T-helper 2 cell treated with Interferon-gamma antibody and Interleukin-4, amounts not matched to agents 5 μg/mL and 100 μg/mL, for 36 hours (primary cell): ENCODE data around the gene HPS4.
A peak's percentile ranks its signal among the peaks of the same experiment; 100 is the strongest.

Experiments
- DNase-seq: peaks from one replicate; pipeline ENCODE4 v3.0.0; 2021; ENCODE audit warnings: low spot score
- H3K27ac Mint-ChIP-seq: one replicate; pipeline ENCODE4 v1.8.0; 2021; ENCODE audit warnings: mild to moderate bottlenecking, mixed read lengths
- H3K27me3 Mint-ChIP-seq: one replicate; pipeline ENCODE4 v1.8.0; 2021; ENCODE audit warnings: low read depth, mixed read lengths
- H3K36me3 Mint-ChIP-seq: one replicate; pipeline ENCODE4 v1.8.0; 2021; ENCODE audit warnings: low read depth, mixed read lengths
- H3K4me1 Mint-ChIP-seq: one replicate; pipeline ENCODE4 v1.8.0; 2021; ENCODE audit warnings: low read depth, mixed read lengths
- H3K4me3 Mint-ChIP-seq: one replicate; pipeline ENCODE4 v1.8.0; 2022; ENCODE audit warnings: mild to moderate bottlenecking, moderate library complexity, mixed read lengths
- H3K9me3 Mint-ChIP-seq: one replicate; pipeline ENCODE4 v1.8.0; 2021; ENCODE audit warnings: mixed read lengths

Gene HPS4

DNA sequence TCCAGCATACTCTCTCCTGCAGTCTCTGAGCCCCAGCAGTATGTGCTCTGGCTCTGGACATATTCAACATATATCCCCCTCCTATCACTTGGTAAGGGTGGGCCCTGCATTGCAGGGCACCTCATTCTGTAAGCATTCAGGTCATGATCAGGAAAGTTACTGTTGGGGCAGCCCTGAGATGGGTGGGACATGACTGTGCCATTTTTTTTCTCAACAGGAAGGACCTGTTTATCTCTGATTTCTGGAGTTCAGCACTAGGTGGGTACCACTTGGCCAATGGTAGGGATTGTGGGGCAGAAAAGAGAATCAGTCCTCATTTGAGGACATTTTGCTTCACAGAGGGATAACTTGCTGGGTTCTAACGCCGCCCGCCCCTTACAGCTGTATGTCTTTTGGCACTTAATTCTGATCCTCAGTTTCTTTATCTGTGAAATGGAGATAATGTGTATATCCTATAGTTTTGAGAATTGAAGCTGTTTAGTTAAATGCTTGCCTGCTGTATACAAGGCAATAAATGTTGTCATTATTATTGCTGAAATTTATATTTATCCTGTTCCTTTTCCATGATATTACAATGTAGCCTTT is 2.3 kb upstream of the HPS4 start:
- Mint-ChIP-seq H3K4me1 (peaks cover 39% of the 10 kb centered on the region), H3K4me3 (peak overlapping the region; percentile 54), H3K27me3 (no peaks in the 10 kb centered on the region), H3K27ac (peak overlapping the region; percentile 55), H3K9me3 (no peaks in the 10 kb centered on the region), H3K36me3 (peaks cover 14% of the 10 kb centered on the region)
- no peak for DNase-seq

DNA sequence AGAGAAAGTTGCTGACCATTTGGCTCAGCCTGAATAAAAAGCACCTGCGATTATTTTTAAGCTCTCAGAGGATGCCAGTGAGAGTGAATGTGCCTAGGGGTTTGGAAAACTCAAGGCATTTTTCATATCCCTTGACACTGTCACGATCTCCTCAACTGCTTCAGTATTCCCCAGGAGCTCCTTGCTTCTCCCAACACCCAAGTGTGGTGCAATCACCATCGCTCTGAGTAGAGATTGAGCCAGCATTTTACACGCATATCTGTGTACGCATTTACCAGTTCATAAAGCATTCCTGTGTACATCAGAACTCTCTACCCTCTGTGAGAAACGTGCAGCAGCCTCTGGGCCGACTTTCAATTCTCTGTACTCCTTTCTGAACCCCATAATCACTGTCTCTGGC is 1.4 kb upstream of the HPS4 start:
- no peak for DNase-seq
- Mint-ChIP-seq H3K9me3 (no peaks in the 10 kb centered on the region), H3K27ac (peak overlapping the region; percentile 55), H3K4me3 (peak overlapping the region; percentile 54), H3K4me1 (peaks cover 45% of the 10 kb centered on the region), H3K27me3 (no peaks in the 10 kb centered on the region), H3K36me3 (peaks cover 12% of the 10 kb centered on the region)

DNA sequence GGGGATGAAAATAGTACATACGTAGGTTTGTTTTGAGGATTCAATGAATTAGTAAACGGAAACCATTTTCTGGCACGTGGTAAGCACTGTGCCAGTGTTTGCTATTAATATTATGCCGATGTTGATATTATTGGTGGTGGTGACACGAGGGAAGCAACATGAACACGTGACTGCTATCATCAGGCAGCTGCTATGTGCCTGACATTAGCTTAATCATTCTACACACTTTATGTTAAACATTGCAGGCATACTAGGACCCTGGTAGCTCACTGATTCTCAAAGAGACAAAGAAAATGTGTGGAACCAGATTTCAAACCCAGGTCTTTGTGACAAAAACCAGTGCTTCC is 750 bp upstream of the HPS4 start:
- Mint-ChIP-seq H3K4me1 (peaks cover 52% of the 10 kb centered on the region), H3K9me3 (no peaks in the 10 kb centered on the region), H3K36me3 (peaks cover 14% of the 10 kb centered on the region), H3K27ac (peak overlapping the region; percentile 93), H3K4me3 (peak overlapping the region; percentile 92), H3K27me3 (no peaks in the 10 kb centered on the region)
- DNase-seq = no peak

DNA sequence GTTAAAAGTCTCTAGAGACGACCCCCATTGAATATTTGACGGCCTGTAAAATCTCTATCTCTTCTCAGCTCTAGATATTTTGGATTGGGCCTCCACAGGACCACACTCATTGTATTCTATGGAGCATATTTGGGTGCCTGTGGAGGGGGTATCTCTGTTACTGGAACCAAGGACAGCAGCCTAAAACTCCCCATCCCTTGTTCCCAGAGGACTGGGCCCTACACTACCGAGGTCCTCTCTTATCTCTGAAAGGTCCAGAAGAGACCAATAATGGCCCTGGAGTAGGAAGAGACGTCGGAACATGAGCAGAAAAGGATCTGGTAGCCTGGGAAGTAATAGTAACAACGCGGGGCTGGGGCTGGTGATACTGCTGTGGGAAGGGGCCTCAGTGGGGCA is 542 bp downstream of the HPS4 start:
- H3K27me3 Mint-ChIP-seq = no peaks in the 10 kb centered on the region
- peaks cover 11% of the 10 kb centered on the region for H3K36me3 Mint-ChIP-seq
- H3K4me1 Mint-ChIP-seq = peaks cover 59% of the 10 kb centered on the region
- peak overlapping the region; percentile 92 for H3K4me3 Mint-ChIP-seq
- H3K27ac Mint-ChIP-seq = peak overlapping the region; percentile 93
- DNase-seq = no peak
- no peaks in the 10 kb centered on the region for H3K9me3 Mint-ChIP-seq

- H3K4me3 Mint-ChIP-seq = peak overlapping the region; percentile 92
- peaks cover 67% of the 10 kb centered on the region for H3K4me1 Mint-ChIP-seq
- peak overlapping the region; percentile 93 for H3K27ac Mint-ChIP-seq
- no peak for DNase-seq
- H3K27me3 Mint-ChIP-seq = no peaks in the 10 kb centered on the region
- no peaks in the 10 kb centered on the region for H3K9me3 Mint-ChIP-seq
- peaks cover 20% of the 10 kb centered on the region for H3K36me3 Mint-ChIP-seq
These were observed 1.4 kb downstream of the HPS4 start for GRCh38 chr22:26482161-26482560.

GRCh38 chr22:26481694-26482093 is 1.9 kb downstream of the HPS4 start:
- no peak for DNase-seq
- Mint-ChIP-seq H3K36me3 (peaks cover 23% of the 10 kb centered on the region), H3K4me3 (peak overlapping the region; percentile 92), H3K4me1 (peaks cover 72% of the 10 kb centered on the region), H3K27me3 (no peaks in the 10 kb centered on the region), H3K27ac (peak overlapping the region; percentile 93), H3K9me3 (no peaks in the 10 kb centered on the region)

GRCh38 chr22:26481112-26481693 is 2.4 kb downstream of the HPS4 start:
- no peaks in the 10 kb centered on the region for H3K9me3 Mint-ChIP-seq
- H3K4me1 Mint-ChIP-seq = peaks cover 73% of the 10 kb centered on the region
- peak overlapping the region; percentile 84 for H3K4me3 Mint-ChIP-seq
- H3K27me3 Mint-ChIP-seq = no peaks in the 10 kb centered on the region
- H3K36me3 Mint-ChIP-seq = peaks cover 26% of the 10 kb centered on the region
- DNase-seq = no peak
- H3K27ac Mint-ChIP-seq = peak overlapping the region; percentile 93

- Mint-ChIP-seq H3K27me3 (no peaks in the 10 kb centered on the region), H3K27ac (peak overlapping the region; percentile 74), H3K4me1 (peaks cover 67% of the 10 kb centered on the region), H3K9me3 (no peaks in the 10 kb centered on the region), H3K4me3 (peak overlapping the region; percentile 84), H3K36me3 (peaks cover 26% of the 10 kb centered on the region)
- no peak for DNase-seq
These were observed 3.0 kb downstream of the HPS4 start for GRCh38 chr22:26480611-26480932.

GRCh38 chr22:26479792-26480610 is 3.6 kb downstream of the HPS4 start:
- Mint-ChIP-seq H3K4me1 (peaks cover 62% of the 10 kb centered on the region), H3K36me3 (peaks cover 27% of the 10 kb centered on the region), H3K9me3 (no peaks in the 10 kb centered on the region), H3K27ac (peak overlapping the region; percentile 94), H3K27me3 (no peaks in the 10 kb centered on the region), H3K4me3 (peak overlapping the region; percentile 84)
- no peak for DNase-seq

GRCh38 chr22:26479043-26479791 is 4.4 kb downstream of the HPS4 start:
- Mint-ChIP-seq H3K36me3 (peaks cover 34% of the 10 kb centered on the region), H3K4me1 (peaks cover 64% of the 10 kb centered on the region), H3K27ac (peak overlapping the region; percentile 94), H3K27me3 (no peaks in the 10 kb centered on the region), H3K9me3 (no peaks in the 10 kb centered on the region), H3K4me3 (peak overlapping the region; percentile 84)
- no peak for DNase-seq

- no peak for DNase-seq
- Mint-ChIP-seq H3K9me3 (no peaks in the 10 kb centered on the region), H3K4me3 (peak overlapping the region; percentile 53), H3K36me3 (peaks cover 37% of the 10 kb centered on the region), H3K27me3 (no peaks in the 10 kb centered on the region), H3K4me1 (peaks cover 54% of the 10 kb centered on the region), H3K27ac (peak overlapping the region; percentile 62)
These were observed 6.2 kb downstream of the HPS4 start for GRCh38 chr22:26477341-26477731.

- H3K27ac Mint-ChIP-seq = peak overlapping the region; percentile 28
- H3K4me1 Mint-ChIP-seq = peaks cover 49% of the 10 kb centered on the region
- no peaks in the 10 kb centered on the region for H3K27me3 Mint-ChIP-seq
These were observed 6.8 kb downstream of the HPS4 start for GRCh38 chr22:26476705-26477340.

DNA sequence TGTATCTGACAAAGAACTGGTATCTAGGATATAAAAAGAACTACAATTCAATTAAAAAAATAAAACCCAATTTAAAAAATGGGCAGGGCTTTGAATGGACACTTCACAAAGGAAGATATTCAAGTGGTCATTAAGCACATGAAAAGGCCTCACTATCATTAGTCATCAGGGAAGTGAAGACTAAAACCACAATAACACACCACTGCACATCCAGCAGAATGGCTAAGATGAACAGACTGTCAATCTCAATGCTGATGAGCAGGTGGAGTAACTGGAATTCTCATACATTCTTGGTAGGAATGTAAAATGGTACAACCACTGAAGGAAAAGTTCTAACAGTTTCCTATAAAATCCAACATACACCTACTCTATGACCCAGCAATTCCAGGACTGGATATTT is 8.9 kb downstream of the HPS4 start:
- no peak for DNase-seq
- H3K27ac Mint-ChIP-seq = no peak overlapping the region
- no peaks in the 10 kb centered on the region for H3K9me3 Mint-ChIP-seq
- H3K4me1 Mint-ChIP-seq = peaks cover 32% of the 10 kb centered on the region
- no peak overlapping the region for H3K4me3 Mint-ChIP-seq
- H3K36me3 Mint-ChIP-seq = peaks cover 47% of the 10 kb centered on the region
- no peaks in the 10 kb centered on the region for H3K27me3 Mint-ChIP-seq

More at GRCh38 chr22:26476705-26477340, 6.8 kb downstream of the HPS4 start:
- H3K9me3 Mint-ChIP-seq = no peaks in the 10 kb centered on the region
- peaks cover 40% of the 10 kb centered on the region for H3K36me3 Mint-ChIP-seq
- no peak overlapping the region for H3K4me3 Mint-ChIP-seq
- no peak for DNase-seq
